Activated CD4-positive, alpha-beta T cell treated with anti-CD3 and anti-CD28 coated beads, Interleukin-2, amount 10 ng/mL, durations not matched to agents 24 days and 14 days (primary cell): ENCODE measurements around the gene SULT1C3. TPM values are rescaled to one million over a fixed set of nuclear protein-coding genes. Genes with fewer than 3 reads are reported as not detected.
A peak's percentile ranks its signal among the peaks of the same experiment; 100 is the strongest.
"Not testable (repeated sequence)": the region's sequence is repeated elsewhere in the genome, so short reads cannot be mapped to it uniquely, and the experiment has no call there.

ENCODE experiments used
- DNase-seq: peaks from one replicate; pipeline ENCODE4 v3.0.0; 2022
- H3K27ac Mint-ChIP-seq: one replicate; pipeline ENCODE4 v1.8.0; 2022; ENCODE audit warnings: mild to moderate bottlenecking, mixed read lengths
- H3K27me3 Mint-ChIP-seq: one replicate; pipeline ENCODE4 v1.8.0; 2022; ENCODE audit warnings: mixed read lengths
- H3K36me3 Mint-ChIP-seq: one replicate; pipeline ENCODE4 v1.8.0; 2022; ENCODE audit warnings: low read depth, mild to moderate bottlenecking, mixed read lengths
- H3K4me1 Mint-ChIP-seq: one replicate; pipeline ENCODE4 v1.8.0; 2021; ENCODE audit warnings: mixed read lengths
- H3K4me3 Mint-ChIP-seq: one replicate; pipeline ENCODE4 v1.8.0; 2022; ENCODE audit warnings: mild to moderate bottlenecking, moderate library complexity, mixed read lengths
- H3K9me3 Mint-ChIP-seq: one replicate; pipeline ENCODE4 v1.8.0; 2021; ENCODE audit warnings: mixed read lengths
- intact Hi-C: fragments of 100-400 bp; cut with micrococcal nuclease; formaldehyde crosslinking; loops from one replicate; pipeline ENCODE4 v1.15.1; 2023
- total RNA-seq: library from RNA; stranded (reverse); gene quantifications from 2 replicates; pipeline ENCODE4 v1.2.3, GENCODE V29; 2022

Gene SULT1C3
- total RNA-seq, 1 donor from 2014 or later: not detected

- intact Hi-C loops: no loop called here
- Mint-ChIP-seq H3K4me3 (no peak overlapping the region), H3K4me1 (no peaks in the 10 kb centered on the region)
Observed at GRCh38 chr2:108266218-108266617, 26.4 kb downstream of the SULT1C3 start.

GRCh38 chr2:108267101-108267500 lies 27.3 kb downstream of the SULT1C3 start:
- intact Hi-C loops: no loop called here
- Mint-ChIP-seq H3K9me3 (no peaks in the 10 kb centered on the region), H3K27ac (no peak overlapping the region), H3K27me3 (peaks cover 6% of the 10 kb centered on the region), H3K4me3 (no peak overlapping the region), H3K36me3 (no peaks in the 10 kb centered on the region), H3K4me1 (peaks cover 1% of the 10 kb centered on the region)
- no peak for DNase-seq

More at GRCh38 chr2:108266218-108266617, 26.4 kb downstream of the SULT1C3 start:
- no peak for DNase-seq
- peaks cover 6% of the 10 kb centered on the region for H3K27me3 Mint-ChIP-seq
- H3K9me3 Mint-ChIP-seq: no peaks in the 10 kb centered on the region
- no peaks in the 10 kb centered on the region for H3K36me3 Mint-ChIP-seq
- no peak overlapping the region for H3K27ac Mint-ChIP-seq

GRCh38 chr2:108268001-108268400 lies 28.2 kb downstream of the SULT1C3 start:
- DNase-seq: no peak
- Mint-ChIP-seq H3K27ac (no peak overlapping the region), H3K36me3 (no peaks in the 10 kb centered on the region), H3K4me1 (peaks cover 1% of the 10 kb centered on the region), H3K4me3 (no peak overlapping the region), H3K27me3 (peaks cover 6% of the 10 kb centered on the region), H3K9me3 (no peaks in the 10 kb centered on the region)
- intact Hi-C loops: no loop called here

GRCh38 chr2:108270346-108270745 lies 30.6 kb downstream of the SULT1C3 start:
- intact Hi-C loops: no loop called here
- H3K27me3 Mint-ChIP-seq: peaks cover 5% of the 10 kb centered on the region
- no peaks in the 10 kb centered on the region for H3K9me3 Mint-ChIP-seq
- H3K4me1 Mint-ChIP-seq: peaks cover 1% of the 10 kb centered on the region
- no peak overlapping the region for H3K4me3 Mint-ChIP-seq
- no peaks in the 10 kb centered on the region for H3K36me3 Mint-ChIP-seq
- peak; percentile 38 for DNase-seq
- no peak overlapping the region for H3K27ac Mint-ChIP-seq

GRCh38 chr2:108270768-108271506 lies 31.2 kb downstream of the SULT1C3 start:
- peaks cover 1% of the 10 kb centered on the region for H3K4me1 Mint-ChIP-seq
- intact Hi-C loops: no loop called here
- DNase-seq: no peak
- no peaks in the 10 kb centered on the region for H3K36me3 Mint-ChIP-seq
- peaks cover 3% of the 10 kb centered on the region for H3K27me3 Mint-ChIP-seq
- no peaks in the 10 kb centered on the region for H3K9me3 Mint-ChIP-seq
- no peak overlapping the region for H3K27ac Mint-ChIP-seq
- no peak overlapping the region for H3K4me3 Mint-ChIP-seq

GRCh38 chr2:108271691-108272253 lies 32.0 kb downstream of the SULT1C3 start:
- Mint-ChIP-seq H3K4me3 (no peak overlapping the region), H3K36me3 (no peaks in the 10 kb centered on the region), H3K27ac (no peak overlapping the region), H3K27me3 (no peaks in the 10 kb centered on the region), H3K9me3 (no peaks in the 10 kb centered on the region), H3K4me1 (peaks cover 1% of the 10 kb centered on the region)
- peak; percentile 41 for DNase-seq
- intact Hi-C loops: no loop called here

- no peaks in the 10 kb centered on the region for H3K36me3 Mint-ChIP-seq
- intact Hi-C loops: no loop called here
- no peak overlapping the region for H3K27ac Mint-ChIP-seq
- no peak for DNase-seq
- H3K27me3 Mint-ChIP-seq: no peaks in the 10 kb centered on the region
- no peaks in the 10 kb centered on the region for H3K4me1 Mint-ChIP-seq
- no peak overlapping the region for H3K4me3 Mint-ChIP-seq
- no peaks in the 10 kb centered on the region for H3K9me3 Mint-ChIP-seq
Observed at GRCh38 chr2:108278631-108279030, 38.9 kb downstream of the SULT1C3 start.

GRCh38 chr2:108279468-108279867 lies 39.7 kb downstream of the SULT1C3 start:
- Mint-ChIP-seq H3K4me1 (no peaks in the 10 kb centered on the region), H3K4me3 (no peak overlapping the region), H3K9me3 (peaks cover 1% of the 10 kb centered on the region), H3K27me3 (no peaks in the 10 kb centered on the region), H3K36me3 (no peaks in the 10 kb centered on the region), H3K27ac (no peak overlapping the region)
- intact Hi-C loops: no loop called here
- no peak for DNase-seq

- H3K27me3 Mint-ChIP-seq: no peaks in the 10 kb centered on the region
- intact Hi-C loops: no loop called here
- peaks cover 8% of the 10 kb centered on the region for H3K9me3 Mint-ChIP-seq
- no peak overlapping the region for H3K4me3 Mint-ChIP-seq
- no peaks in the 10 kb centered on the region for H3K36me3 Mint-ChIP-seq
- DNase-seq: no peak
- H3K4me1 Mint-ChIP-seq: no peaks in the 10 kb centered on the region
- H3K27ac Mint-ChIP-seq: no peak overlapping the region
Observed at GRCh38 chr2:108280466-108280865, 40.7 kb downstream of the SULT1C3 start.

GRCh38 chr2:108284566-108284965 lies 44.8 kb downstream of the SULT1C3 start:
- H3K9me3 Mint-ChIP-seq, H3K27ac Mint-ChIP-seq, H3K4me1 Mint-ChIP-seq, H3K27me3 Mint-ChIP-seq, DNase-seq, intact Hi-C loops, H3K36me3 Mint-ChIP-seq, H3K4me3 Mint-ChIP-seq: not testable (repeated sequence)

GRCh38 chr2:108285616-108286015 lies 45.8 kb downstream of the SULT1C3 start:
- no peak for DNase-seq
- H3K36me3 Mint-ChIP-seq: no peaks in the 10 kb centered on the region
- H3K27me3 Mint-ChIP-seq: peaks cover 3% of the 10 kb centered on the region
- H3K9me3 Mint-ChIP-seq: peaks cover 8% of the 10 kb centered on the region
- H3K27ac Mint-ChIP-seq: no peak overlapping the region
- intact Hi-C loops: no loop called here
- no peaks in the 10 kb centered on the region for H3K4me1 Mint-ChIP-seq
- no peak overlapping the region for H3K4me3 Mint-ChIP-seq

- Mint-ChIP-seq H3K4me3 (no peak overlapping the region), H3K36me3 (no peaks in the 10 kb centered on the region), H3K9me3 (peaks cover 8% of the 10 kb centered on the region), H3K27me3 (peaks cover 3% of the 10 kb centered on the region), H3K27ac (no peak overlapping the region), H3K4me1 (no peaks in the 10 kb centered on the region)
- no peak for DNase-seq
- intact Hi-C loops: no loop called here
Observed at GRCh38 chr2:108287169-108287568, 47.4 kb downstream of the SULT1C3 start.

GRCh38 chr2:108288534-108289106 lies 48.9 kb downstream of the SULT1C3 start, which contains the start of gene SULT1C2:
TSS of gene SULT1C2 (plus strand) at chr2:108288895. CDS start at chr2:108293668, 4,773 bp downstream.
- no peaks in the 10 kb centered on the region for H3K36me3 Mint-ChIP-seq
- intact Hi-C loops: no loop called here
- peaks cover 3% of the 10 kb centered on the region for H3K27me3 Mint-ChIP-seq
- peaks cover 8% of the 10 kb centered on the region for H3K9me3 Mint-ChIP-seq
- H3K27ac Mint-ChIP-seq: no peak within 1 kb of the TSS
- H3K4me3 Mint-ChIP-seq: no peak within 1 kb of the TSS
- H3K4me1 Mint-ChIP-seq: no peaks in the 10 kb centered on the region
- DNase-seq: no peak

GRCh38 chr2:108293850-108294249 lies 54.1 kb downstream of the SULT1C3 start:
- intact Hi-C loops: no loop called here

More at GRCh38 chr2:108293850-108294249, 54.1 kb downstream of the SULT1C3 start:
- Mint-ChIP-seq H3K27me3 (peaks cover 2% of the 10 kb centered on the region), H3K27ac (no peak overlapping the region), H3K9me3 (no peaks in the 10 kb centered on the region), H3K4me3 (no peak overlapping the region), H3K4me1 (no peaks in the 10 kb centered on the region), H3K36me3 (no peaks in the 10 kb centered on the region)
- DNase-seq: no peak
